ENCODE measurements around the gene ALDOC.

GRCh38 chr17:28554565-28554964 is 22.1 kb downstream of the ALDOC start:
- TF ChIP-seq CTCF (conservative IDR thresholded peaks at IDR 0.05; ENCODE audit: low read depth in 2 of 2) (no peak), EZH2 (IDR thresholded peaks at IDR 0.05; ENCODE audit: low read depth, unreplicated experiment) (no peak), JUNB (IDR thresholded peaks at IDR 0.05; ENCODE audit: unreplicated experiment) (no peak), EZH2phosphoT487 (IDR thresholded peaks at IDR 0.05; ENCODE audit: unreplicated experiment) (no peak), REST (IDR thresholded peaks at IDR 0.05; ENCODE audit: unreplicated experiment) (no peak), POLR2AphosphoS5 (IDR thresholded peaks at IDR 0.05; ENCODE audit: low read depth) (no peak), STAT1 (IDR thresholded peaks at IDR 0.05; ENCODE audit: unreplicated experiment) (no peak), ZNF331 (CRISPR knock-in tag; IDR thresholded peaks at IDR 0.05; ENCODE audit: low read depth) (no peak), CREB1 (CRISPR knock-in tag; IDR thresholded peaks at IDR 0.05; ENCODE audit: low read depth) (no peak), NANOG (IDR thresholded peaks at IDR 0.05; ENCODE audit: borderline replicate concordance) (no peak), ZNF462 (CRISPR knock-in tag; IDR thresholded peaks at IDR 0.05) (no peak), ETS1 (IDR thresholded peaks at IDR 0.05) (no peak)
